DND-41 (cell line): ENCODE measurements around the gene USP24.
A peak's percentile ranks its signal among the peaks of the same experiment; 100 is the strongest.
"Not testable (repeated sequence)": the region's sequence is repeated elsewhere in the genome, so short reads cannot be mapped to it uniquely, and the experiment has no call there.

Experiments
- ATAC-seq: fragments of 200-7000 bp; cut with Tn5 transposase; 3 replicates; pipeline ENCODE4 v1.9.1; 2021; ENCODE audit warnings: low read depth; ENCODE audit not compliant: insufficient read depth
- DNase-seq: peaks from one replicate; pipeline ENCODE4 v3.0.0-alpha.2; 2020
- H2AFZ ChIP-seq: 2 replicates; pipeline ENCODE4 v1.6.0; 2012; ENCODE audit warnings: low read depth, low read length
- H3K27ac ChIP-seq: 2 replicates; pipeline ENCODE4 v1.5.1; 2012; ENCODE audit warnings: low read length, inconsistent platforms
- H3K27me3 ChIP-seq: fragments of 200-600 bp; sonication (generic); 2 replicates; pipeline ENCODE4 v1.6.0; 2012; ENCODE audit warnings: low read length, mild to moderate bottlenecking, inconsistent platforms; ENCODE audit not compliant: insufficient read depth, poor library complexity
- H3K36me3 ChIP-seq: 2 replicates; pipeline ENCODE4 v1.5.1; 2012; ENCODE audit warnings: low read length, inconsistent platforms; ENCODE audit not compliant: insufficient read depth
- H3K4me1 ChIP-seq: 2 replicates; pipeline ENCODE4 v1.5.1; 2012; ENCODE audit warnings: mild to moderate bottlenecking, low read length; ENCODE audit not compliant: insufficient read depth
- H3K4me2 ChIP-seq: 2 replicates; pipeline ENCODE4 v1.6.0; 2012; ENCODE audit warnings: mild to moderate bottlenecking, moderate library complexity, low read length, inconsistent platforms; ENCODE audit not compliant: insufficient read depth
- H3K4me3 ChIP-seq, 2 experiments: fragments of 200-600 bp in 1 of 2; shearing (Covaris generic) in 1 of 2; 2 replicates each; pipeline ENCODE4 v1.5.1; 2012 to 2016; ENCODE audit warnings: inconsistent platforms in 2 of 2, low read length in 2 of 2, mild to moderate bottlenecking in 2 of 2, low read depth in 1 of 2, moderate library complexity in 1 of 2
- H3K79me2 ChIP-seq: 2 replicates; pipeline ENCODE4 v1.6.0; 2012; ENCODE audit warnings: low read length, inconsistent platforms; ENCODE audit not compliant: insufficient read depth
- H3K9ac ChIP-seq: 2 replicates; pipeline ENCODE4 v1.6.0; 2012; ENCODE audit warnings: low read depth, mild to moderate bottlenecking, inconsistent platforms, low read length, moderate library complexity
- H3K9me3 ChIP-seq: 2 replicates; pipeline ENCODE4 v1.5.1; 2012; ENCODE audit warnings: low read length, moderate library complexity, mild to moderate bottlenecking, inconsistent platforms; ENCODE audit not compliant: insufficient read depth, severe bottlenecking
- H4K20me1 ChIP-seq: 2 replicates; pipeline ENCODE4 v1.6.0; 2012; ENCODE audit warnings: low read length; ENCODE audit not compliant: insufficient read depth
- EZH2 ChIP-seq: IDR thresholded peaks from 3 replicates; pipeline ENCODE4 v1.6.1; 2012; ENCODE audit warnings: borderline replicate concordance, low read depth, mild to moderate bottlenecking, moderate library complexity, low read length, inconsistent platforms; ENCODE audit not compliant: severe bottlenecking
- TF ChIP-seq, protein P1 (sequence below): IDR thresholded peaks from 2 replicates; pipeline ENCODE4 v1.5.1; 2012; ENCODE audit warnings: borderline replicate concordance, low read length, moderate library complexity, mild to moderate bottlenecking; ENCODE audit not compliant: poor library complexity, severe bottlenecking; ENCODE audit errors: extremely low read depth

The USP24 gene

DNA sequence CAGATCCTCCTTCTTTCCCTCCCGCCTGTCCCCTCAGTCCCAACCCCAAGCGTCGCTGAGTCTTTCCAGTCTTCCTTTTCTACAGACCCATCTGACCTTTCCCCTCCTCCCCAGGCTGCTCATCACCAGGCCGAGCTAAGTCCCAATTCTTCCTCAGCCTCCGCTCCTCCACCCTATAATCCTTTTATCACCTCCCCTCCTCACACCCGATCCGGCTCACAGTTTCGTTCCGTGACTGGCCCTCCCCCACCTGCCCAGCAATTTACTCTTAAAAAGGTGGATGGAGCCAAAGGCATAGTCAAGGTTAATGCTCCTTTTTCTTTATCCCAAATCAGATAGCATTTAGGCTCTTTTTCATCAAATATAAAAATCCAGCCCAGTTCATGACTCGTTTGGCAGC is 191.0 kb downstream of the USP24 start:
- H3K4me2 ChIP-seq, H4K20me1 ChIP-seq, H3K27ac ChIP-seq, H3K4me1 ChIP-seq, H3K4me3 ChIP-seq, H3K36me3 ChIP-seq, DNase-seq, H3K9ac ChIP-seq, H3K27me3 ChIP-seq, H3K9me3 ChIP-seq, H2AFZ ChIP-seq, H3K79me2 ChIP-seq, ATAC-seq: not testable (repeated sequence)

DNA sequence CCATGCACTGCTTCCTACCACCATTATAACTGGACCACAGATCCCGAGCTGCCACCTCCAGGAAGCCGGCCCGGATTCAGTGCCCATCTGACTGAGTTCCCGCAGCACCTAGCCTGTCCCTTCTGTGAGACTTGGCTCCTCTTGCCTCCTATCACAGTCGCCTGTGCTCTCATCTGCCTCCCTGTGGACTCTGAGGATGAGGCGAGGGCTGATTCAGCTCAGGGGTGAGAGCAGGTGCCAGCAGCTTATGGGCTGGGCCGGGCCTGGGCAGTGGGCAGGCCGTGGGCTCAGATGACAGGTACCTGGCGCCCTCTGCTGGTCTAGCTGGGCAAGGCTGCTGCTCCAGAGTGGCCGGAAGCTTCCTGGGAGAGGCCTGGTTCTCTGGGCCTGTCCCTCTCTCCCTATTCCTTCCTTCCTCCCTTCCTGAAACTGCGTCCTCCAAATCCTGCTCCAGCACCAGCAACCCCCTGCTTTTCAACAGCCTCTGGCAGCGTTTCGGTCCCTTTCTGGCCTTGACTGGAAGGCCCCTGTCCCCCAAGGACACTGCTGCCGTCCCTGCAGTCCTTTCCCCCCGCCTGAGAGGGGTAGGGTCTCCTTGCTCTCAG is 193.1 kb downstream of the USP24 start:
- Histone ChIP-seq H3K4me1 (no peaks in the 10 kb centered on the region), H3K27me3 (no peaks in the 10 kb centered on the region), H3K9ac (no peak overlapping the region), H3K4me2 (no peak overlapping the region), H3K4me3 (no peak overlapping the region), H3K27ac (no peak overlapping the region), H3K9me3 (no peaks in the 10 kb centered on the region), H2AFZ (no peak overlapping the region), H3K36me3 (no peaks in the 10 kb centered on the region), H3K79me2 (no peaks in the 10 kb centered on the region), H4K20me1 (no peaks in the 10 kb centered on the region)
- DNase-seq (peak; percentile 72), ATAC-seq (peak; percentile 99)
- TF ChIP-seq, protein P1, sequence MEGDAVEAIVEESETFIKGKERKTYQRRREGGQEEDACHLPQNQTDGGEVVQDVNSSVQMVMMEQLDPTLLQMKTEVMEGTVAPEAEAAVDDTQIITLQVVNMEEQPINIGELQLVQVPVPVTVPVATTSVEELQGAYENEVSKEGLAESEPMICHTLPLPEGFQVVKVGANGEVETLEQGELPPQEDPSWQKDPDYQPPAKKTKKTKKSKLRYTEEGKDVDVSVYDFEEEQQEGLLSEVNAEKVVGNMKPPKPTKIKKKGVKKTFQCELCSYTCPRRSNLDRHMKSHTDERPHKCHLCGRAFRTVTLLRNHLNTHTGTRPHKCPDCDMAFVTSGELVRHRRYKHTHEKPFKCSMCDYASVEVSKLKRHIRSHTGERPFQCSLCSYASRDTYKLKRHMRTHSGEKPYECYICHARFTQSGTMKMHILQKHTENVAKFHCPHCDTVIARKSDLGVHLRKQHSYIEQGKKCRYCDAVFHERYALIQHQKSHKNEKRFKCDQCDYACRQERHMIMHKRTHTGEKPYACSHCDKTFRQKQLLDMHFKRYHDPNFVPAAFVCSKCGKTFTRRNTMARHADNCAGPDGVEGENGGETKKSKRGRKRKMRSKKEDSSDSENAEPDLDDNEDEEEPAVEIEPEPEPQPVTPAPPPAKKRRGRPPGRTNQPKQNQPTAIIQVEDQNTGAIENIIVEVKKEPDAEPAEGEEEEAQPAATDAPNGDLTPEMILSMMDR, result peak; percentile 90
- TF ChIP-seq EZH2, result no peak

DNA sequence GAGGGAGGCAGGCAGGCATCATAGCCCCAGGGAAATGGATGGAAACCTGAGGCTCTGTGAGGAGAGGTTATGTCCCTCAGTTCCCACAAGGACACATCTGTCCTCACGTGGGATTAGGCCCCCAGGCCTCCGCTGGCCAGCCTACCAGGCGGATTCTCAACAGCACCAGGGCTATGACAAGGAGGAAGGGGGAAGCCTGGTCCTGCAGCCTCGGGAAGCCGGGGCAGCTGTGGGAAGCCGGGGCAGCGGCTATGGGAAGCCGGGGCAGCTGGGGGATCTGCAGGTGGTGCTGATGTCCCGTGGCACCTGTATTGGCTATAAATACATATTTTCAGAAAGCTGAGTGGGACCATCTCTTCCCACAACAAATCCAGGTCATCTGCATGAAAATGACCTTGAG is 196.8 kb downstream of the USP24 start:
- ATAC-seq (no peak), DNase-seq (no peak)
- Histone ChIP-seq H4K20me1 (no peaks in the 10 kb centered on the region), H3K79me2 (no peaks in the 10 kb centered on the region), H3K9me3 (no peaks in the 10 kb centered on the region), H3K4me2 (no peak overlapping the region), H3K9ac (no peak overlapping the region), H2AFZ (no peak overlapping the region), H3K27ac (no peak overlapping the region), H3K4me3 (no peak overlapping the region), H3K4me1 (no peaks in the 10 kb centered on the region), H3K36me3 (no peaks in the 10 kb centered on the region), H3K27me3 (peaks cover 15% of the 10 kb centered on the region)
- TF ChIP-seq, protein P1, result no peak
- TF ChIP-seq EZH2, result no peak
